Amniotic stem cell (primary cell): ENCODE results near the gene SNX11.

ENCODE experiments used
- DNase-seq: peaks from one replicate; lab custom pipeline; 2025; lab: John Stamatoyannopoulos, UW

SNX11 gene

GRCh38 chr17:48132385-48132784 is 24.8 kb downstream of the SNX11 start:
- no peak for DNase-seq

GRCh38 chr17:48134912-48135480 is 27.4 kb downstream of the SNX11 start:
- no peak for DNase-seq

- no peak for DNase-seq
These were observed 30.1 kb downstream of the SNX11 start for GRCh38 chr17:48137656-48138055.

GRCh38 chr17:48139944-48140343 is 32.4 kb downstream of the SNX11 start:
- DNase-seq, result no peak

GRCh38 chr17:48143629-48144028 is 36.1 kb downstream of the SNX11 start:
- no peak for DNase-seq

DNA sequence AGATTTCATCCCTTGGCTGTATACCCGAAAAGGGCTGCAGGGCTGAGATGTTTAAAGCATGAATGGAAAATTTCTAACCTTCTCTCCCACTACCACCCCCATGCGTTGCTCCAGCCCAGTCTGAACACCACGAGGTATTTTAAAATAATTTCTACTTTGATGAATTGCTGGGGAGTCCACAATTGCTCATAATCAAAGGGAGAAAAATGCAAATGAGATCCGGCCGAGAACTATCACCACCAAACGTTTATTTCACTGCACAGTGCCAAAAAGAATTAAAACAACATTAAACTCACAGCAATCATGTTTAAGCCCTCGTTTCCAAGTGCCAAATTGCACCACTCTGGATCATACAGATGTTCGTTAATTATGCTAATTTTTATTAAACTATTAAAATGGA is 36.7 kb downstream of the SNX11 start:
- DNase-seq, result no peak

DNA sequence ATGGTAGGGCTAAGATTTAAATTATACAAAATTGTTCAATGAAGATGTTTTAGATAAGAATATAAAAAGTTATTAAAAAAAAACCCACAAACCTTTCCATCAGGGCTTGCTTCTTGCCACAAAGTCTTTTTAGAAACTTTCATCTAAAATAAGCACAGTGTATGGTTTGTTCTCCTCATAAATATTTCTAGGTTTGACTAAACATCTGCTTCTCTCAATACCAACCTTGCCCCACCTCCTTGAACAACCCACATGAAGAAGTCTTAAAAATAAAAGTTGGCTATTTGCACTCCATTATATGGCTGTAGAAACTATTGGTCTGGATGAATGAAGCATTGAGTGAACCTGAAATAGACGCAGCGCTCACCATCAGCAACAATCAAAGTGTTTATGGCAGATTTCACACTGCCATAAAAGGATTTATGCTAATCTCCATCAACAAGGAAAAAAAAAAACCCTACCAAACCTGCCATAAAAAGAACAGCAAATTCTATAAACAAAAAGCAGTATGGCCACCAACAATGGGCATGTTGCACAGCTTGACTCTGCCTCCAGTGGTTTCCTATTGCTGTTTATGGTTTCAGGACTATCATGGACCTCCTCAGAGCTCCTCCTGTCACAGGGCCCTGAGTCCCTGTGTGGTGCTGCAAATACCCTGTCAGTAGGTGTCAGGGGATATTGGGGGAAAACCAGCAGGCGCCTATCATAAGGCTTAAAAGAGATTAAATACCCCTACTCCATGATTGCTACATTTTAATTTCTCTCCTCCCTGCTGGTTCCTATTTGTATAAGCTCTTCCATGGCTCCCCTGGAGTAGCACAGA is 37.6 kb downstream of the SNX11 start:
- DNase-seq, result no peak

GRCh38 chr17:48148029-48148770 is 40.6 kb downstream of the SNX11 start:
- no peak for DNase-seq

- DNase-seq, result no peak
These were observed 41.6 kb downstream of the SNX11 start for GRCh38 chr17:48148854-48149786.

- no peak for DNase-seq
These were observed 42.4 kb downstream of the SNX11 start for GRCh38 chr17:48149787-48150463.

GRCh38 chr17:48150597-48151001 is 43.0 kb downstream of the SNX11 start:
- DNase-seq, result no peak

DNA sequence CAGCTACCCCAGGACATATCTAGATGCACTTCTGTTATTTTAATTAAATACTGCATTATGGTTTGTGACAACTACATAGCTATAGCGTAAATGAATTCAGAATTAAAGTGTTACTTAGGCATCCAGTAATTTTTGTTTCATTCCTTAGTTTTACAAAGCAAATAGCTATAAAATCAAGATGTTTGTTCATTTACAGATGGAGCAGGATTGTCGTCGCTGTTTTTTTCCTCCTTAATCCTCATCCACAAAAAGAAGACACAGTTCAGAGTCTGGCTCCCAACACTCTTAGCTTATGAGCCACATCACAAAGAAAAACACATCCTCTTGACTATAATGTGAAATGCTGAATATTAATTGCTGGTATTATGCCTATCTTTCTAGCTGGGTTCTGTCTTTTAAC is 43.7 kb downstream of the SNX11 start:
- no peak for DNase-seq

DNA sequence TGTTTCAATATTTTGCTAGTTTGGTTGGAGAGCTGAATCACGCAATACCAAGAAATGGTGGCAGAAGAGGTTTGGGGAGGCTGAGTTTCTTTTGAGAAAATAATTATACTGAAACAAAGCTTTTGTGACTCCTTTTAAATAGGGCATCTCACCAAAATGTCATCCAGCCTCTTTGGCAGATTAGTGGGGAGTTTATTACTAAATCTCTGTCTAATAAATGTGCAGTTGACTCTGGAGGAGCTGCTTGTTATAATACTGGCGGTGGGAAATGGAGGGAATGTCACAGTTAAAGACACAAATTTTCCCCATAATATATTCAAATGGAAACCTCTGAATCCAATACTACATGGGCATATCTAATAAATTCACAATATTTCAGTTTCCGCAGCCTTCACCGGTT is 44.7 kb downstream of the SNX11 start:
- no peak for DNase-seq

DNA sequence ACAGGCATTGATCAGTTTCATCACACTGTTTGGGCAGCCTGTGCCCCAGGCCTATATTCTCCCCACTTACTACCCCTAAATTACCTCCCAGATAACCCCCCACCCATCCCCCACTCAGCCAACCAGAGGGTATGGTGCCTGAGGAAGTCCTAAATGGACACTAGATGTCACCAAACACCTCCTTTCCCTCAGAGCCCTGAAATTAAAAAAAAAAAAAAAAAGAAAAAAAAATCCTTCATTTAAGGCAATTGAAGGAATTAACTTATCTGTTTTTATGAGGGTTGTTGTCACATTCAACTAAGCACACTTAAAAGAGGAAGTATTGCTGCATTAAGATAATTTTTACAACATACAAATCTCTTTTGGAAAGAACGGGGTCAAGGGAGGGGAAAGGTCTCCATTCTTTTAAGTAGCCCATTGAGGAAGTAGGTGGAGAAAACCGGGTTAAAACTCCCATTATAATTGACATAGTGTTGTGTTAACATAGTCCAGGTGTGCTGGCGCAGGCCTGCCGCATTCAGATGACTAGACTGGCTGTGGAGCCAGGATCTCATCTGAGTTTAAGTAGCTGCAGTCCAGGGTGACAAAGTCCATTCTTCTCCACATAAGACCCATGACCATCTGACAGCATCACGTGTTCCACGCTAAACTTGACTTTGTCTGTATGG is 46.3 kb downstream of the SNX11 start:
- DNase-seq, result peak; percentile 14

GRCh38 chr17:48155889-48156611 is 48.5 kb downstream of the SNX11 start:
- no peak for DNase-seq

DNA sequence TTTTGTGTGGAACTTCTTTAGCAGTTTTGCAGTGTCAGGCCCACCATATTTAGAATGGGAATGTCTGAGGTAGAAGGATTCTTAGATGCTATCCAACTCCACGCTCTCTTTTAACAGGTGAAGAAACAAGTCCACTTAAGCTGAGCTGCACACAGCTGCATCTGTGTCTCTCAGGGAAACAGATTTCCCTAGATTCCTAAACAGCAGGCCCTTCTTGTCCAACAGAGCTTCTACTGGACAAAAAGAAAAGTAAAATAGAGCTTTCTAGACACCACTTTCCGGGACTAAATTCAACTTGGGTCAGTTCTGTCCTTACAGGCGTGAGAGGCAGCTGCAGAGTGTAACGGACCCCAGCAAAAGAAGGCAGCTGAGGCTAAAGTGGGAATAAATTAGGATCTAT is 51.7 kb downstream of the SNX11 start:
- DNase-seq, result no peak

GRCh38 chr17:48160177-48161081 is 52.9 kb downstream of the SNX11 start:
- DNase-seq, result no peak

DNA sequence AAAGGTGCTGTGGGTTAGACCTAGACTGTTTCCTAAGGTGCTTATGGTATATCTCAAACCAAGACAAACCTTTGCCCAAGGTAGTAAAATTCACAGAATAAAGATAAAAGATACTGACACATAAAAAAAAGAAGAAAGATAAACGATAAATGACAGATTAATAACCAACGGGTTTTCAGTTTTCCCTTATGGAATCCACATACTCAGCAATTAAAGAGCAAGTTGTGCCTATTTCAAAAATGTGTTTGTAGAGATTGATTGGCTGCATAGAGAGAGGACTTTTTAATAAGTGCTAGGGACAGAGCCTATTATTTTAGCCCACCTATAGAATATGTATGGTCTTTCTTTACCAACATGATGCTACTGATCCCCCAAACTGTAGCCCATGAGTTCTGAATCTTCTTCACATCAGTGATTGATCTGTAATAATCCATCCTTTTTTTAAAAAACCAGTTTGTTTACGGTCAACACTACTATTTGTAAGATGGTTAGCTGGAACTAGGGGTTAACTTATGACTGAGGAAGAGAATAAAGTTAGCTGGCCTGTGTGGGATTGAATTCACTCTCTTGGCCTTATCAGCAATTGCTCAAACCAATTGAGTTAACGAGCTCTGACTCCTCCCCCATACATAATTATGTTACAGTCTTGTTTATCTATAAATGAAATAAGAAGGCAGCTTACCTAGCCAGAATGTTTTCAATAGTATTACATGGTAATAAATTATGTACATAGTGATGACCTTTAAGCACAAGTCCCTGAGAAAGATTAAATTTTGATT is 53.8 kb downstream of the SNX11 start:
- DNase-seq, result no peak
